WERI-Rb-1 (cell line): Measurements from ENCODE around the gene HLA-DOB.

Source experiments
- DNase-seq: peaks from one replicate; pipeline ENCODE4 v3.0.0-alpha.2; 2020
- H3K27ac ChIP-seq: fragments of 250-450 bp; sonication (Bioruptor Pico); 2 replicates; pipeline ENCODE4 v1.5.1; 2020; ENCODE audit warnings: mild to moderate bottlenecking, moderate library complexity
- H3K27me3 ChIP-seq: fragments of 250-450 bp; sonication (Bioruptor Pico); 2 replicates; pipeline ENCODE4 v1.5.1; 2021; ENCODE audit warnings: mild to moderate bottlenecking, low read depth, moderate library complexity; ENCODE audit not compliant: insufficient read depth, severe bottlenecking
- H3K36me3 ChIP-seq: fragments of 250-450 bp; sonication (Bioruptor Pico); 2 replicates; pipeline ENCODE4 v1.5.1; 2020; ENCODE audit warnings: mild to moderate bottlenecking, moderate library complexity
- H3K4me3 ChIP-seq: 2 replicates; pipeline ENCODE4 v1.5.1; 2011; ENCODE audit warnings: low read depth, mild to moderate bottlenecking, control low read depth, low read length
- H3K9me3 ChIP-seq: fragments of 250-450 bp; sonication (Bioruptor Pico); 2 replicates; pipeline ENCODE4 v1.5.1; 2021; ENCODE audit warnings: mild to moderate bottlenecking, moderate library complexity; ENCODE audit not compliant: severe bottlenecking
- CTCF ChIP-seq: IDR thresholded peaks from 2 replicates; pipeline ENCODE4 v1.5.1; 2011; ENCODE audit warnings: low read depth, mild to moderate bottlenecking, control low read depth, inconsistent platforms, low read length

Gene HLA-DOB

GRCh38 chr6:32829495-32829894 is 12.7 kb upstream of the HLA-DOB start:
- H3K27ac ChIP-seq = no peak overlapping the region
- no peaks in the 10 kb centered on the region for H3K36me3 ChIP-seq
- no peak for TF ChIP-seq CTCF
- H3K9me3 ChIP-seq = no peaks in the 10 kb centered on the region
- no peak overlapping the region for H3K4me3 ChIP-seq
- DNase-seq = no peak
- H3K27me3 ChIP-seq = no peaks in the 10 kb centered on the region

- Histone ChIP-seq H3K9me3 (no peaks in the 10 kb centered on the region), H3K36me3 (no peaks in the 10 kb centered on the region), H3K27me3 (no peaks in the 10 kb centered on the region), H3K4me3 (no peak overlapping the region), H3K27ac (no peak overlapping the region)
- DNase-seq = no peak
- no peak for TF ChIP-seq CTCF
Measured at GRCh38 chr6:32827025-32827424, 10.2 kb upstream of the HLA-DOB start.

- H3K9me3 ChIP-seq = no peaks in the 10 kb centered on the region
- no peak overlapping the region for H3K4me3 ChIP-seq
- H3K27me3 ChIP-seq = no peaks in the 10 kb centered on the region
- DNase-seq = no peak
- peak; percentile 68 for TF ChIP-seq CTCF
- no peaks in the 10 kb centered on the region for H3K36me3 ChIP-seq
- no peak overlapping the region for H3K27ac ChIP-seq
Measured at GRCh38 chr6:32825966-32826365, 9.2 kb upstream of the HLA-DOB start.

GRCh38 chr6:32819729-32820128 is 2.9 kb upstream of the HLA-DOB start:
- no peaks in the 10 kb centered on the region for H3K27me3 ChIP-seq
- H3K36me3 ChIP-seq = no peaks in the 10 kb centered on the region
- no peaks in the 10 kb centered on the region for H3K9me3 ChIP-seq
- no peak overlapping the region for H3K4me3 ChIP-seq
- no peak for DNase-seq
- no peak for TF ChIP-seq CTCF
- H3K27ac ChIP-seq = no peak overlapping the region

- no peak overlapping the region for H3K27ac ChIP-seq
- TF ChIP-seq CTCF = no peak
- no peak overlapping the region for H3K4me3 ChIP-seq
- no peaks in the 10 kb centered on the region for H3K36me3 ChIP-seq
- H3K9me3 ChIP-seq = no peaks in the 10 kb centered on the region
- DNase-seq = no peak
- no peaks in the 10 kb centered on the region for H3K27me3 ChIP-seq
Measured at GRCh38 chr6:32818867-32819266, 2.1 kb upstream of the HLA-DOB start.

GRCh38 chr6:32815996-32816395 is 806 bp downstream of the HLA-DOB start:
- no peak for DNase-seq
- Histone ChIP-seq H3K36me3 (no peaks in the 10 kb centered on the region), H3K9me3 (no peaks in the 10 kb centered on the region), H3K4me3 (no peak overlapping the region), H3K27me3 (no peaks in the 10 kb centered on the region), H3K27ac (no peak overlapping the region)
- no peak for TF ChIP-seq CTCF
